Left lobe of liver (tissue), 2 donors: Measurements from ENCODE around the gene DRAP1. TPM values are rescaled to one million over a fixed set of nuclear protein-coding genes. Genes with fewer than 3 reads are reported as not detected.

Experiments
- ATAC-seq: fragments of 200-7000 bp; cut with Tn5 transposase; one replicate; pipeline ENCODE4 v1.9.1; 2020; ENCODE audit warnings: mild to moderate bottlenecking, moderate library complexity
- DNase-seq: peaks from one replicate; pipeline ENCODE4 v3.0.0-alpha.2; 2020; ENCODE audit warnings: low spot score
- total RNA-seq: library from RNA; stranded (reverse); gene quantifications from one replicate; pipeline ENCODE4 v1.2.1, GENCODE V29; 2021
- donor health status: DM: no; HTN: no; CAD: no; lungs with moderate emphysema.
- donor health status: DM: no; HTN: yes; CAD: no.

Gene DRAP1
- total RNA-seq, 1 donor from 2014 or later, result 31.0 TPM

- ATAC-seq (no peak), DNase-seq (no peak)
These were observed 39.1 kb downstream of the DRAP1 start for GRCh38 chr11:65958291-65958690.

GRCh38 chr11:65958774-65959420, 39.7 kb downstream of the DRAP1 start:
- ATAC-seq (no peak), DNase-seq (no peak)

GRCh38 chr11:65960824-65961266, 41.6 kb downstream of the DRAP1 start:
- DNase-seq (no peak), ATAC-seq (no peak)

- DNase-seq, result peak; percentile 98
These were observed 42.3 kb downstream of the DRAP1 start, which contains the start of gene SART1 for GRCh38 chr11:65961267-65962140. Gene SART1 (plus strand): TSS chr11:65961734. CDS start chr11:65961781, 47 bp downstream.

GRCh38 chr11:65962141-65962564, 42.9 kb downstream of the DRAP1 start:
- no peak for DNase-seq
- no peak for ATAC-seq

More at GRCh38 chr11:65961267-65962140, 42.3 kb downstream of the DRAP1 start, which contains the start of gene SART1:
- peak; percentile 96 for ATAC-seq

- ATAC-seq, result no peak
- DNase-seq, result no peak
These were observed 45.7 kb downstream of the DRAP1 start for GRCh38 chr11:65964906-65965305.

- DNase-seq (no peak), ATAC-seq (no peak)
These were observed 46.9 kb downstream of the DRAP1 start for GRCh38 chr11:65965986-65966762.

- ATAC-seq (no peak), DNase-seq (no peak)
These were observed 48.2 kb downstream of the DRAP1 start for GRCh38 chr11:65967329-65967934.

GRCh38 chr11:65968600-65969482, 49.6 kb downstream of the DRAP1 start:
- no peak for DNase-seq
- ATAC-seq, result peak; percentile 23

Other genes starting within 250 kb of the DRAP1 start
- gene KAT5, start 207.2 kb upstream of the DRAP1 start, total RNA-seq, result 19.4 TPM
- gene RNASEH2C, start 198.6 kb upstream of the DRAP1 start, total RNA-seq, result 24.2 TPM
- gene AP5B1, start 138.4 kb upstream of the DRAP1 start, total RNA-seq, result 13.4 TPM
- 0.23 TPM for gene OVOL1, start 132.4 kb upstream of the DRAP1 start, total RNA-seq
- gene SNX32, start 85.5 kb upstream of the DRAP1 start, total RNA-seq, result not detected
- 240 TPM for gene CFL1, start 61.2 kb upstream of the DRAP1 start, total RNA-seq
- 14.3 TPM for gene MUS81, start 59.0 kb upstream of the DRAP1 start, total RNA-seq
- 6.0 TPM for gene EFEMP2, start 46.6 kb upstream of the DRAP1 start, total RNA-seq
- 0.63 TPM for gene CTSW, start 39.6 kb upstream of the DRAP1 start, total RNA-seq
- 20.3 TPM for gene FIBP, start 31.0 kb upstream of the DRAP1 start, total RNA-seq
- 7.9 TPM for gene CCDC85B, start 28.8 kb upstream of the DRAP1 start, total RNA-seq
- gene FOSL1, start 19.0 kb upstream of the DRAP1 start, total RNA-seq, result 0.53 TPM
- gene C11orf68, start 364 bp upstream of the DRAP1 start, total RNA-seq, result 13.6 TPM
- not detected for gene TSGA10IP, start 26.1 kb downstream of the DRAP1 start, total RNA-seq
- gene SART1, start 42.3 kb downstream of the DRAP1 start, total RNA-seq, result 14.6 TPM
- gene EIF1AD, start 82.7 kb downstream of the DRAP1 start, total RNA-seq, result 12.7 TPM
- 67.3 TPM for gene BANF1, start 83.1 kb downstream of the DRAP1 start, total RNA-seq
- gene CST6, start 92.6 kb downstream of the DRAP1 start, total RNA-seq, result not detected
- not detected for gene CATSPER1, start 107.1 kb downstream of the DRAP1 start, total RNA-seq
- not detected for gene GAL3ST3, start 129.7 kb downstream of the DRAP1 start, total RNA-seq
- gene SF3B2, start 132.9 kb downstream of the DRAP1 start, total RNA-seq, result 79.6 TPM
- 5.8 TPM for gene PACS1, start 150.8 kb downstream of the DRAP1 start, total RNA-seq